GM18526 (cell line): ENCODE measurements around the gene MRNIP.

Experiments
- POLR2A ChIP-seq: IDR thresholded peaks from 3 replicates; pipeline ENCODE4 v1.6.1; 2011; ENCODE audit not compliant: insufficient read length; ENCODE audit errors: extremely low read depth

The MRNIP gene

GRCh38 chr5:179793468-179794139, 65.0 kb downstream of the MRNIP start, which contains the start of gene LTC4S:
LTC4S (plus strand) TSS chr5:179793986; CDS start chr5:179794081, 95 bp downstream.
- TF ChIP-seq POLR2A, result peak; percentile 38

GRCh38 chr5:179792612-179793467, 65.8 kb downstream of the MRNIP start:
- no peak for TF ChIP-seq POLR2A

- no peak for TF ChIP-seq POLR2A
Measured at GRCh38 chr5:179791881-179792611, 66.6 kb downstream of the MRNIP start.

- TF ChIP-seq POLR2A, result no peak
Measured at GRCh38 chr5:179788193-179788854, 70.3 kb downstream of the MRNIP start.
